NCI-H1092 treated with DMSO at 0.1 percent for 48 hours (cell line): ENCODE measurements around the gene EFCAB13.

Experiments used
- DNase-seq: peaks from one replicate; lab custom pipeline; 2025; lab: John Stamatoyannopoulos, UW

EFCAB13 gene, protein sequence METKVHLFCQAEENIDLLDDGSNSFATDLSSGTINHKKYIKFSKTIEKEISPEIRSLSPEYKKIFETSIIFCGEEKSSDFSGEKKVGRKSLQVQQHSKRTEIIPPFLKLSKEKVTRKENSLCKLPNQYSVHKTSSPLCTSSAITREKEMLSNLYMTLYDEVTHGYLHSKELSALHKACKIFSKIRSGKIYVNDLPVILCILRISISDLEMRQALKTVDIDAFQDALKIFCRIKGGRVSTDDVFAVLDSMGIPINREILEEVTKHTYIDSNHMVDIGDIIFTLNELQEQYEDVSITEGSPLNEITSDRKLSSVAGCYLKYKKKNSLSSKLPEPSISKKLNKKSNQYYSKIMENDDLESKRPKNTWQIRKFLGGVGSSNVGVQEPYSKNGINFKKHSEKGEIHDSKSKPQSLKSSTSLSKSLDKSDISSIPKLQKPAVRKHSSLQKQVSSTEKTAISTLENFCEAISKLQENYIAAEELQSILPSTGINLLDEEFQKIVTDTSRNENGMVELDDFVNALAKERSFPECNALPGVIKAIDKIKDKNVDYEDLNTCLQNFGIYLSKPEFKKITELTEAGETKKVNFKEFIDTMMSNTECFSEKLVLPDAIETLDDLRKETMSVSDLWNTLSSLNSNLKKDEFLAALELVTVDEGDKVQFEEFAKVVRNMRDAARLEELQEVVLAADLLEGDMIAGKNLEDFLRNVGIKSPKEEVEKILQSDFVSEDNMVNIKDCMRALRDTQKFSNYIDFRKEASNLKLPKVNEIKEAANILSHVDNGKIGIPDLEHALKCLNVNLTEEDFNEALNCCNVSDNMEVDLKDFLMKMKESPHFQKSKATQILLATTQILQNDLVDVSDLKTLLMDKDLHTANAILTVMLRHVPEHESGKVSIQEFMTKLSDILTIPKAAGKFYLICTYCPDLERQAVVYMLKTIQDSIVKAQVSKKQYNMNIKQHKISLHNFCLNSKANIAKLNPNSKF

DNA sequence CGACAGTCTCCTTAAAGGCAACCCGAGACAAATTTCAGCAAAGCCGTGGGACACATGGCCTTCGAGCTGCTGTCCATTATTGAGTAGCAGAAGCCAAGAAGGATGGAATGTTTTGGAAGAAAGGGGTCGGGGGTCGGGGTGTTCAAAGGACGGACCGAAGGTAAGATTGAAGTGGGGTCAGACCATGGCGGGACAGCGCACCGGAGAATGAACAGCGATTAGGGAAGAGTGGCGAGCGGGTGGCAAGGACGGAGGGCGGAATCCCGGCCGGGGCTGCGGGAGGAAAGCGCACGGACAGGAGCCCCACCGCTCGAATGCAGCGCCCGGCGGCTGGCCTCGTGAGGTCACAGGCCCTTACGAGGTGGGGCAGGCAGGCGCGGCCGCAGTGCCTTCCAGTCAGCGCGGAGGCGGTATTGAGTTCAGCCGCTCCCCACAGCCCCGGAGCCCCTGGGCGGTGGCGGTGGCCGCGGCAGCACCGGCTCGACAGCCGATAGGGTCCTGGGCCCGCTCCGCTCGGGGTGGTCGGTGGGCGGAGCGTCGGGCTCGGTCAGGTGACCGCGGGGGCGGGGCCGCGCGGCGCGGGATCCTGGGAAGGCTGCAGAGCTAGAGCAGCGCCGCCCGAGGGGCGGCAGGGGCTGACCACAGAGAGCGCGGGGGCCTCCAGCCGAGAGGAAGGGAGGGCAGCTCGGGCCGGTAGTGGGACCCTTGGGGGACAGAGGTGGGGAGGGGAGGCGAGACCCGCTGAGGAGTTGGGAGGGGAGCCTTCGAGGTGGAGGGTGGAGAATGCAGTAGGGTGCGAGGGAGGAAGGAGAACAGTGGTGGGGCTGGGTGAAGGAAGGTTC lies at the start of gene EFCAB13:
Gene EFCAB13, plus strand, starts transcription at position 574 of the 842 bp plus-strand sequence. CDS start 4,399 bp downstream, outside the sequence.
- peak; percentile 90 for DNase-seq

- no peak for DNase-seq
These were observed 49.3 kb upstream of the EFCAB13 start for GRCh38 chr17:47274319-47275069.

- DNase-seq, result no peak
These were observed 48.3 kb upstream of the EFCAB13 start for GRCh38 chr17:47275245-47275984.

DNA sequence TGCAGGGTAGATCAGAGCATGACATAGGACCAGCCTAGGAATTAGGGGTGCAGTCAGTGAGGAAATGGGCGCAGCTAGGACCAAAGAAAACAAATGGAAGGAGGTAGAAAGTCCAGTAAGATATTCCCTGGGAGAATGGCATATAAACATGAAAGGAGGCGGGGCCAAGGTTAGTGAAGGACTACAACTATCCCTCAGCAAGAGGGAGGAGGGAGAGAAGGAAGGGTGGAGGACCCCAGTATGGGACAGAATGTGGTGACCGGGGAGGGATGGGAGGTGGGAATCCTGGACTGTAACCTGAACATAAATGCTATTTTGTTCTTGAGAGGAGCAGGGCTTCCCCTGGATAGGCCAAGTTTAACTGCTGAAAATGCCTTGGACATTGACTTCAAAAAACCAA lies 47.3 kb upstream of the EFCAB13 start:
- no peak for DNase-seq

DNA sequence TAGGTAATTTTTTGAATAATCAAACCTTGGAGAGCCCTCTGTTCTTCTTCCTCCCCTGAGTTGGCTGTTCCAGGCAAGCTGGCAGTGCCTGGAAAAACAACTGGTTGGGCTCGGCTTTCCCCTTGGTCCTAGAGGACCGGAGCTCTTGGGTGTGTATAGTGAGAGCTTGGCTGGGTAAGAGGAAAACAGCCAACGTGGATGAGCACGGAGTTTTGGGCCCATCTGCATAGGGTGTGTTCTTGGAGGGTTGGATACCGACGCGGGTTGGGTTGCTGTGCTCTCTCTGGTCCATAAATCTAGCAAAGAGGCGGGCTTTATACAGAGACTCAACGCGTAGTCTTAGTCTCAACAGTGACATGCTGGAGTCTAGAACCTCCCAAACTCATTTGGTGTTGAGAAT lies 46.9 kb upstream of the EFCAB13 start:
- DNase-seq, result peak; percentile 53

DNA sequence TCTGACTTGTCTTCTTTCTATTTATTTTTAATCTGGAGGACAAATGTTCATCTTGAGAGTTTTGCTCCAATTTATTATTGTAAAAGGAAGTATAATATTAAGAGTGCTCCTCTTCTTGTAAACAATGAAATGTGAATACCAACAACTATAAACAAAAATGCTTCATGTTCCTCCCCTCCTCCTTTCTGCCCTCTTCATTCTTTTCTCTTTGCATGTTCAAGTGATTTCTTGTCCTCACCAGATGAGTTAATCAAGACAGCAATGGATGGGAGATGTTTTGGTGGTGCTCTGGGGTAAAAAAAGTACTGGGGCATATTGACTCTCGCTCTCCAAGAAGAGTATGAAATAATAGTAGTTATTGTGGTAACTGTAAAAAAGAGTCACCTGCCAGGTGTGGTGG lies 45.8 kb upstream of the EFCAB13 start:
- no peak for DNase-seq

- no peak for DNase-seq
These were observed 45.2 kb upstream of the EFCAB13 start for GRCh38 chr17:47278561-47278960.

- no peak for DNase-seq
These were observed 44.5 kb upstream of the EFCAB13 start for GRCh38 chr17:47279062-47279801.

DNA sequence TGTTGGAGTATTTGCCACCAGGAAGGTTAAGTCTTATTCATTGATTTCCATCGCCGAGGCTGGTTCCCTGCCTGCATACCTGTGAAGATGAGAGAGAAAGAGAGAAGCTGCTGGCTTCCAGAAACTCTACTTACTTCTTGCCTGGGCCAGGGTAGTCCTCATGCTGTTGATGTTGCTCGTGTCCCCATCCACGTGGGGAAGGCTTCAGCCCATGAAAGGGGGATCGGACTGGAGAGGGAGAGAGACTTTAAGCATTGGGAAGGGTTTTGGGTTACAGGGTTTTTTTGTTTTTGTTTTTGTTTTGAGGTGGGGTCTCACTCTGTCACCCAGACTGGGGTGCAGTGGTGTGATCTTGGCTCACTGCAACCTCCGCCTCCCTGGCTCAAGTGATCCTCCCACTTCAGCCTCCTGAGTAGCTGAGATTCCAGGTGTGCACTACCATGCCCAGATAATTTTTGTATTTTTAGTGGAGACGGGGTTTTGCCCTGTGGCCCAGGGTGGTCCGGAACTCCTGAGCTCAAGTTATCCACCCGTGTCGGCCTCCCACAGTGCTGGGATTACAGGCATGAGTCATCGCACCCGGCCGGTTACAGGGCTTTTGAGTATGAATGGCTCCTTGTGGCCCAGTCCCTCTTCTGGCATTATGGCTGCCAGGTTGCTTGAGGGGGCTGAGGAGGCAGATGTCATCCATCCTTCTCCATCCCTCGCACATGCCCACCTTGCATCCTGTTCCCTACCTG lies 43.5 kb upstream of the EFCAB13 start:
- no peak for DNase-seq

DNA sequence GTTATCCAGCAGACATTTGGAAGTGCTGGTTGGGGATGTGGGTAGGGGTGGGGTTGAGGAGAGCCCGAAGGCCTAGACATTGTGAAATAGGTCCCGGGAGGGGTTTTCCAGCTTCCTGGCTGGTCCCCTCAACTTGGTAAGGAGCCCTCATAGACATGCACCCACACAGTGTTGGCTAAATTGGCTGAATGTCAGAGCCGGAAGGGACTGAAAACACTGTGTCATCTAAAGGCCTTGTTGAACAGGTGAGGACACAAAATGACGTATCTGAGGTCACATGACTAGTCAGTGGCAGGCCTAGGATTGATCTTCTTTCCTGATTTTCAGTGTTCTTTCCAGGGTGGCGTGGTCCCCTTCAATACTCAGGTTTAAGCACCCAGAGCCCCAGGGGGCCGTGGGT lies 42.5 kb upstream of the EFCAB13 start:
- DNase-seq, result no peak

GRCh38 chr17:47285003-47285402 lies 38.8 kb upstream of the EFCAB13 start:
- DNase-seq, result no peak

DNA sequence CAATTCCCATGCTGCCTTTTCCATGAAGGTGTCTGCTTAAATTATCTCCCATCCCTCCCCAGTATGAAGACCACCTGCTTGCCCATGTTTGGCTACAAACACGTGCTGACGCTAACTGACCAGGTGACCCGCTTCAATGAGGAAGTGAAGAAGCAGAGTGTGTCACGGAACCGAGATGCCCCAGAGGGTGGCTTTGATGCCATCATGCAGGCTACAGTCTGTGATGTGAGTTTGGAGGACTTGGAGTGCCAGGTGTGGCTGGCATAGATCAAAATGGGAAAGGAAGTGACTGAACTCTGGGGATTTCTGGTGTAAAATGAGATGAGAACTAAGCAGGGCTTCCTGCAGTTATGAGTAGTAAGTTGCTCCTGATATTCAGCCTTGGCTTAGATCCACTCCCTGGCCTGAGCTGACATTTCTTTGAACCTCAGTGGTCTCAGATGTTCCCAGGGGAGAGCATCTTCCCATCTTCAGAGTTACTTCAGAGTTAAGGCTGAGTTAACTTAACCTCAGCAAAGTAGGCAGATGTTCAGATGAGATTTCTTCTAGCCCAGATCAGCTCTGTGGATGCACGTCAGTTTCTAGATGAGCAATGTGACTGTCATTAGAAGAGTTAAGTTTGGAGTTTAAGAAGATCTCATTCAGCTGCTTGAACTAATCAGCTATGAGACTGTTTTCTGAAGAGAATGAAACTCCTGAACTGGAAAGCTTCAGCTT lies 37.4 kb upstream of the EFCAB13 start:
- DNase-seq, result no peak

DNA sequence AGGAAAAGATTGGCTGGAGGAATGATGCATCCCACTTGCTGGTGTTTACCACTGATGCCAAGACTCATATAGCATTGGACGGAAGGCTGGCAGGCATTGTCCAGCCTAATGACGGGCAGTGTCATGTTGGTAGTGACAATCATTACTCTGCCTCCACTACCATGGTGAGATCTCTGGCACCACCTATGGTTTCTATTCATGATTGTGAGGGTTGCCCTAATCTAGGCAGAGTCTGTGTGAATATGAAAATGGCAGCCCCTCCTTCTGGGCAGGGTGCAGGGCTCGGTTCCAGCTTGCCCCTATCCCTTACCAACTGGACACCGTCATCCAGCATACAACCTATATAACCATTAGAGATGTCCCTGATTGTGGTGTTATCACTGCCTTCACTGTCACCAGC lies 36.7 kb upstream of the EFCAB13 start:
- no peak for DNase-seq

DNA sequence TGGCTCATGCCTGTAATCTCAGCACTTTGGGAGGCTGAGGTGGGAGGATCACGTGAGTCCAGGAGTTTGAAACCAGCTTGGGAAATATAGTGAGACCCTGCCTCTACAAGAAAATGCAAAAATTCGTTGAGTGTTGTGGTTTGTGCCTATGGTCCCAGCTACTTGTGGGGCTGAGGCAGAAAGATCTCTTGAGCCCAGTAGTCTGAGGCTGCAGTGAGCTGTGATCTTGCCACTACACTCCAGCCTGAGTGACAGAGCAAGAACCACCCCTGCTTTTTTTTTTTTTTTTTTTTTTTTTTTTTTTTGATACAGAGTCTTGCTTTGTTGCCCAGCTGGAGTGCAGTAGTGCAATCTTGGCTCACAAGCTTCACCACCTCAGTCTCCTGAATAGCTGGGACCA lies 36.1 kb upstream of the EFCAB13 start:
- no peak for DNase-seq

DNA sequence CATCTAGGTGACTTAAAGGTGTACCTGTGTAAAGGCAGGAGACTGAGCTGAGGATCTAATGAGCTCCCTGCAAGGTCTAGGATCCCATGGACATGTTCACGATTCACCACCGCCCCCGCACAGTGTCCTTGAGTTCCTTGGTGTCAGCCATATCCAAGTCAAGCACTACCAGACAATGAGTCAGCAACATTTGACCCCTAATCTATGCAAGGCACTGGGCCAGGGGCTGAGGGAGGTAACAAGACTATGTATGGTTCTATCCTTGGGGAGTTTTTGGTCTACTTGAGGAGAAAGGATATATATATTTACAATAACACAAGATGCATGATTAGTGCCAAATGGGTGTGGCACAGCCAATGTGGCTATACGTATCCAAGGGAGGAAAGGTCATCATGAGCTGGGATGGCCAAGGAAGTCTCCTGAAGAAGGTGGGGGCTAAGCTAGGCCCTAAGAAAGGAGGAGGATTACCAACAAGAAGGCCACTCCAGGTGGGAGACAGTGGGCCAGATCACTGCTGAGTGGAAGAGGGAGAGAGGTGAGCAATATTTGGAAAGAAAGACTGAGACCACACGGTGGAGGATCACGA lies 35.1 kb upstream of the EFCAB13 start:
- no peak for DNase-seq

DNA sequence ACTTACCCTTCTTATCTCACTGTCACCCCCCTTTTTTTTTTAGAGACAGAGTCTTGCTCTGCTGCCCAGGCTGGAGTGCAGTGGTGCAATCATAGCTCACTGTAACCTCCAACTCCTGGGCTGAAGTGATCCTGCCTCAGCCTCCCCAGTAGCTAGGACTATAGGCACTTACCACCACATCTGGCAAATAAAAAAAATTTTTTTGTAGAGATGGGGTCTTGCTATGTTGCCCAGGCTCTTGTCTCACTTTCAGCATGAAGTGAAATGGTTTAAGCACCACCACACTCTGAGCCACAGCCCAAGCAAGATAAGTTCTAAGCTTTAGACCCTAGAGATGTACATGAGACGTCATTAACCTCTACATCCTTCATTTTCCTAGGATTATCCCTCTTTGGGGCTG lies 34.5 kb upstream of the EFCAB13 start:
- no peak for DNase-seq

DNA sequence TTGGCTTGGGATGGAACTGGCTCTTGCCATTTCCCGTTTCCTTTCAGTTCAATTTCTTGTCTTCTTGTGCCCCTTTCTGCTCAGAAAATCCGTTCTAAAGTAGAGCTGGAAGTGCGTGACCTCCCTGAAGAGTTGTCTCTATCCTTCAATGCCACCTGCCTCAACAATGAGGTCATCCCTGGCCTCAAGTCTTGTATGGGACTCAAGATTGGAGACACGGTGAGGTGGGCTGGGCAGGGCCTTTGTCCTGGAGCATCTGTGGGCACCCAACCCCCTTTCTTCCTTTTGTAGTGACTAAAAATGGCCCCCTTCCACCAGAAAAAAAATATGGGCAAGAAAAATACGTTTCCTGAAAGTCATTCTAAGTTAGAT lies 32.9 kb upstream of the EFCAB13 start:
- DNase-seq, result no peak

DNA sequence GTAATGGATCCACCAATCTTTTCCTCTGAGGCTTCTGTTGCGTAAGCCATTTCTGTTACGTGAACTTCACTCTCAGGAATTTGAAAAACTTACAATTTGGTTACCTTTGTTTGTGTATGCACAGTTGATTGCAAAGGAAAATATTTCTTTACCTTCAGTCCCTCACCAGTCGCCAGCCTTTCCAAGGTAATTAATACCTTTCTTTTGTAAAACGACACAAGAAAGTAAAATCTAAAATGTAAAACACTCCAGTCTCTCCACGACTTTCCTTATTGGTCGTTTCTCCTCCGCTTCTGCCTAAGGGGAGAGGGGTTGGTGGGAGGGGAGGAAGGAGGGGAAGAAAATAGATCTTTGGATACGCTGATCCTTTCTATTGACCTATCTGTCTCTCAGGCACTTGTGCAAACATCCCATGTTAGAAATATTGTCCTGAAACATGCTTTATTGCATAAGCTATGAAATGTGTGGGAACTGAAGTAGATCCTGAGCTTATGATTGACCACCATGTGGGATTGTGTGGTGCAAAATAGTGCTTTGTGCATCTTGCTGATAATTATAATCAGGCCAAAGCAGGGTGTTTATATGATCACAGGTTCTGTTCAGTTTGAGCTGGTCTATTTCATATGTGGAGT lies 32.4 kb upstream of the EFCAB13 start:
- no peak for DNase-seq
